GM19395 (cell line): ENCODE data around the gene MEDAG.

Source experiments
- ATAC-seq: cut with Tn5 transposase; IDR thresholded peaks from one replicate; pipeline ENCODE4 v1.9.1; 2021; ENCODE audit warnings: mild to moderate bottlenecking, moderate library complexity; ENCODE audit not compliant: unreplicated experiment

The MEDAG gene

GRCh38 chr13:30905932-30906383 is at the start of gene MEDAG:
MEDAG (plus strand) TSS chr13:30906271; CDS start chr13:30906516, 245 bp downstream.
- no peak for ATAC-seq

DNA sequence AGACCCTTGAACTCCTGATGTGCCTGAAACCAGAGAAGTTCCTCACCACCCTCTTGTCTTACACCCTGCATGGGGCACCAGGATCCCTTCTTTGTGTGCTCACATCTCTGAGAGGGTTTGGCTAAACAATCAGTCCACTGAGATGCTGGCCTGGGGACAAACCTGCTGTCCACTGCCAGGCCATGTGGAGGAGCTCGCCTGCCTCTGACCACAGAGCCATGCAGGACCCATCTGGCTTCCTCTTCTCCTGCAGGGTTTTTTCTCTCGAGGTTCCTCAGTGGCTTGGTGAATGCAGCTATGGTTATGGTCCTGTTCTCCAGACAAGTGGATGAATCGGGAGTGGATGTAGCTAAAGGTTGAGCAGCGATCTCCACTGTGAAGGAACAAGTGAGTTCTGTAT is 49.1 kb upstream of the MEDAG start:
- ATAC-seq: no peak

- no peak for ATAC-seq
These were observed 48.4 kb upstream of the MEDAG start for GRCh38 chr13:30857636-30858035.

- ATAC-seq: no peak
These were observed 46.7 kb upstream of the MEDAG start for GRCh38 chr13:30859326-30859725.

DNA sequence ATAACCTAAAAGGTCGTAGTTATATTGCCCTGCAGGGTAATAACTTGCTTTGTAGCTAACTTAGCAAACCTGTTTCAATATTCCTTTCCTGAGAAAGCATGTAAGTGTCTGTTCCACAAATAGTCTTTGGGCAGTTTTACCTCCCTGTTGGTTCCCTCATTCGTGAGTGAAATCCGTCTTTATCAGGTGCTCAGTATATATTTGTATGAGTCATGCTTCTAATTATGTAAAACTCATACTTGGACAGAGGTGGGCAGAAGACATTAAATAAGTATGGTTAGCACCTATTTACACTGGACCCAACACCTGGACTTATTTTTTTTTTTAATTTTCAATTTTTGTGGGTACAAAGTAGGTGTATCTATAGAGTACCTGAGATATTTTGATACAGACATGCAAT is 44.9 kb upstream of the MEDAG start:
- ATAC-seq: no peak

- ATAC-seq: no peak
These were observed 44.1 kb upstream of the MEDAG start for GRCh38 chr13:30861836-30862467.

DNA sequence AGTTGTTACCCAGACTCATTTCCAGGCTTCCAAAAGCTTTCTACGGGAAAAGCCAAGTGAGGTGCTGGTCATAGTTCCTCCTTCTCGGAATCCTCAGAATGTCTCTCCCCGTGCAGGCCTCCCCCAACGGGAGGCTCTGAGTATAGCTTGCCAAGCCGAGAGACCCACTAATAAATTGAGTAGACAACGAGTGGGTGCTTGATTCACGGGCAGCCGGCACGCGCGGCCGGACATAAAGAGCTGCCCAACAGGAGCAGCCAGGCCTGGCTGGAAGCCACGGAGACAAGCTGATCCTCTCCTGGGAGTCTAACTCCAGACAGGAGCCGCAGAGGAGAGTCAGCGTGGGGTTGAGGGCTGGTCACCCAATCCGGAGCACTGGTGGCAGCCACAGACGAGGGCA is 43.4 kb upstream of the MEDAG start:
- ATAC-seq: no peak

DNA sequence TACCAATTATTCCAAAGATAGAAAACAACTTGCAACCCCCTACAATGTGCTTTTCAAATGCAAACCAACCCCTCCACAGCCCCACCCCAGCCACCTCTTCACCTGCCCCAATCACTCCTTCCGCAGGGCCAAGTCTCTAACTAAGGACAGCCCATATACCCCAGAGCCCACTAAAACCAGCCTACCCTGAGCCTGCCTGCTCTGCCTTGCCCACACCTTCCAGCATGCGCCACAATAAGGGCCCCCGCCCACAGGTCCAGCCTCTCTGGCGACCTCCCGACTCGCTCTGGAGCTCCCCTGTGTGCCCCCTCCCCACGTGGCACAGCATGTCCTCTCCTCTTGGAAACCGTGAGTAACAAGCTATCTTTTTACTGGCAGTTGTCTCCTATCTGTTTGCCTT is 42.8 kb upstream of the MEDAG start:
- no peak for ATAC-seq

DNA sequence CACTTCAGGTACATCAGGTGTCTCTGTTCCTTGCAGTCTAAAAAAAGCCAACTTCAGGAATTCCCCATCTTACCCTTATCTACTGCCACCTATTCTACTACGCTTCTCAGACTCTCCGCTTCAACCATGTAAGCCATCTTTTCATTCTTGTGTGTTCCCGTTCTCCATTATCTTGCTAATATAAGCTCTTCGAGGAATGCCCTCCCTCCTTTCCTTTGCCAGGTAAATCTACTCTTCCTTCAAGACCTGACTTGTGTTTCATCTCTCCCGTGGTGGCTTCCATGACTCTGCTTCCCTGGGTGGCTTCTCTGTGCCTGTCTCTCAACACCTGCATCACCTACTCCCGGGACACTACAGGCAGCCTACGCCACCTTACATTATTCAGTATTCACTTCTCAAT is 42.3 kb upstream of the MEDAG start:
- ATAC-seq: no peak

GRCh38 chr13:30864433-30865122 is 41.5 kb upstream of the MEDAG start:
- ATAC-seq: no peak

GRCh38 chr13:30865123-30866049 is 40.7 kb upstream of the MEDAG start:
- peak; percentile 83 for ATAC-seq

- no peak for ATAC-seq
These were observed 39.4 kb upstream of the MEDAG start for GRCh38 chr13:30866677-30867076.

DNA sequence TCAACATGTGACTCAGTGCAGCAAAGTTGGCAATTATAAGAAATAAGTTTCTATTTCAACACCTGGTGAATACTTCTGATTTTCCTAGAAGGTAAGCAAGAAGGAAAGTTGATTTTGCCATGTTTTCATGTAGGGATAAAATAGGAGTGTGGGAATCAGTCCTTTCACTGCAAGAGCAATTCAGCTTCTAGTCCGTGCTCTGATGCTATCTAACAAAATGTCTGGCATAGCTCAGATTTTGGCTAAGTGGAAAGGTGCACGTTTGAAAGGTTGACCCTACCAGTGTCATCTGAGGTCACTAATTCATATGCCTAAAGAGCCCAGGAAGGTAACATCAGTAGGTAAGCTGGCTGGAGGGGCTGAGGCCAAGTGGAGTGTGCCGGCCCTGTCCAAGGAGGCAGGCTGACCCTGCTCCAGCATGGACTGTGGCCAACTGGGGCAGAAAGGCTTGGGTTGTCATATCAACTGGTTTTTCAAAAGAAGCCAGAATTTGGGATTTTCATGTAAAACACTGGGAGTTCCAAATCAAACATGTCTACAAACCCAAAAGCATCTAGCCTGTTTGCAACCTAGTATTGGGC is 38.9 kb upstream of the MEDAG start:
- no peak for ATAC-seq

DNA sequence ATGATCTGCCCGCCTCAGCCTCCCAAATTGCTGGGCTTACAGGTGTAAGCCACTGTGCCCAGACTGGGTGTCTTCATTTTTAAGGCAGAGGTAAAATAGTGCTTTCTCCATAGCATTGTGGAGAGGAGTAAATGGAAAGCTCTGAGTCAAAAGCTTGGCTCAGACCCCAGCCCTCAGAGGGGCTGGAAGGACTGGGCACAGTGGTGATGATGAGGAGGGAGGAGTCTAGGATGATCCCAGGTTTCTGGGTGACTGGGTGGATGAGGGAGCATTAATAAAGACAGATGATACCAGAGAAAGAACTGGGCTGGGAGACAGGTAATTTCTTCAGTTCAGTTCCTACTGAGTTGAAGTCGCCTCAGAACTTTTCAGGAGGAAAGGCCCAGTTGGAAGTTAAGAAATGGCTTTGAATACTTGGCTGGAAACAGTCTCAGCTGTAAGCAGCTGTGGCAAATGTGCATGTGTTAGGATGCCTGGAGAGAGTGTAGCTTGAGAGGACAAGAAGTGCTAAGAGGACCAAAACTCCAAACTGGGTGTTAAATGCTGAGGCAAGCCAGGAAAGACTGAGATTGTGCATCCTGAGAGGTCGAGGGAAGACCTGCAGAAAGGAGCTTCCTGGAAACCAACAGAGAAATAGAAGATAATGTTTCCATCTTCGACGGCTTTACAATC is 37.1 kb upstream of the MEDAG start:
- no peak for ATAC-seq

DNA sequence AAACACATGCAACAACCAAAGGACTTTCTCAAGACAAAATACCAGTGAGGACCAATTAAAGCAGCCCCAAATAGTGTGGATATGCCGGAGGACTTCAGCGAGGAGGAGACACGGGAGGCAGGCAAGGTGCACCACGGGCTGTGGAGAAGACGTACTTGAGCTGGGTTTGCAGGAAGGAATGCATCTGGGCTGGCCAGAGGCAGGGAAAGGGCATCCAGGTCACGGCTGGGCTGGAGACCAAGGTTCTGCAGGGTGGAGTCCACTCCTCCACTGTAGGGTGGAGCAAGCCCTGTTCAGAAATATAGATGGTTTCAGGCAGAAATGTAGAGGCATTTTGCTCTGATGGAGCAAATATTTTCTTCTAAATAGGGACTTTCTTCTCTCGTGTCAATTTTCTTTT is 36.6 kb upstream of the MEDAG start:
- ATAC-seq: no peak

GRCh38 chr13:30870049-30870884 is 35.8 kb upstream of the MEDAG start:
- no peak for ATAC-seq

- ATAC-seq: no peak
These were observed 35.0 kb upstream of the MEDAG start for GRCh38 chr13:30870916-30871587.

- ATAC-seq: no peak
These were observed 34.3 kb upstream of the MEDAG start for GRCh38 chr13:30871588-30872275.

- ATAC-seq: no peak
These were observed 33.8 kb upstream of the MEDAG start for GRCh38 chr13:30872276-30872594.
